Measurements from ENCODE around the gene CD82.
"Not testable (repeated sequence)": the region's sequence is repeated elsewhere in the genome, so short reads cannot be mapped to it uniquely, and the experiment has no call there.

The CD82 gene

GRCh38 chr11:44535191-44535980, 30.1 kb upstream of the CD82 start:
- no peak for DNase-seq

- DNase-seq: no peak
Observed at GRCh38 chr11:44536788-44537516, 28.5 kb upstream of the CD82 start.

- no peak for DNase-seq
Observed at GRCh38 chr11:44537679-44538078, 27.8 kb upstream of the CD82 start.

GRCh38 chr11:44538375-44539054, 26.9 kb upstream of the CD82 start:
- peak; percentile 28 for DNase-seq

- DNase-seq: no peak
Observed at GRCh38 chr11:44539971-44540370, 25.5 kb upstream of the CD82 start.

GRCh38 chr11:44540667-44541066, 24.8 kb upstream of the CD82 start:
- DNase-seq: no peak

GRCh38 chr11:44542372-44542771, 23.1 kb upstream of the CD82 start:
- no peak for DNase-seq

GRCh38 chr11:44546984-44547383, 18.5 kb upstream of the CD82 start:
- not testable (repeated sequence) for DNase-seq

GRCh38 chr11:44547534-44547933, 17.9 kb upstream of the CD82 start:
- not testable (repeated sequence) for DNase-seq

GRCh38 chr11:44548032-44548695, 17.3 kb upstream of the CD82 start:
- peak; percentile 20 for DNase-seq

- DNase-seq: not testable (repeated sequence)
Observed at GRCh38 chr11:44548961-44549749, 16.3 kb upstream of the CD82 start.

- DNase-seq: no peak
Observed at GRCh38 chr11:44550123-44550522, 15.3 kb upstream of the CD82 start.

- no peak for DNase-seq
Observed at GRCh38 chr11:44551456-44552139, 13.9 kb upstream of the CD82 start.

GRCh38 chr11:44555031-44555800, 10.2 kb upstream of the CD82 start:
- no peak for DNase-seq

GRCh38 chr11:44556735-44557409, 8.6 kb upstream of the CD82 start:
- DNase-seq: peak; percentile 52

- peak; percentile 19 for DNase-seq
Observed at GRCh38 chr11:44557464-44557863, 8.0 kb upstream of the CD82 start.

GRCh38 chr11:44559207-44559939, 6.1 kb upstream of the CD82 start:
- DNase-seq: peak; percentile 94

- not testable (repeated sequence) for DNase-seq
Observed at GRCh38 chr11:44559940-44560300, 5.5 kb upstream of the CD82 start.

GRCh38 chr11:44561275-44561805, 4.1 kb upstream of the CD82 start:
- DNase-seq: no peak
